ENCODE measurements around the gene ARHGEF10L.

ARHGEF10L gene

DNA sequence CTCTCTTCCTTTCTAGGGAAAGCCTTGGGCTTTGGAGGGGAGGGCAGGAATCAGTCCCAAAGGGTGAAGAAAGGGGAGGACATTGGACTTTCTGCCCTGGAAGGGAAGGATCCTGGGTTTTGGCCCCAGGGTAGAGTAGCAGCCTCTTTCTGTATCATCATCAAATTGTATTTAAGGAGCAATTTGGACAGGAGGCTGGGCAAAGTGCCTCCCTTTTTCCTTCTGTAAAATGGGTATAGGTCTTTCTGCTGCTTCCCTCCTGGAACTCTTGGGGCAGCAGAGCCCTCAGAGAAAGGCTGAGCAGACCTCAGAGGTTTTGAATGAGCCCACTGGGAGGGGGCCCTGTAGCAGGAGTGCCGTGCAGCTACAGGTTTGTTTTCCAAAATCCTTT lies 38.4 kb downstream of the ARHGEF10L start:
- H3K27ac ChIP-seq (ENCODE audit: extremely low read depth, low read depth, low read length): no peak overlapping the region
- H3K4me1 ChIP-seq (ENCODE audit: control insufficient read depth, insufficient read depth, low read length): no peaks in the 10 kb centered on the region
- H3K36me3 ChIP-seq (ENCODE audit: control insufficient read depth in 2 of 2, insufficient read depth in 1 of 2, low read length in 2 of 2): no peaks in the 10 kb centered on the region
- TF ChIP-seq, protein P1, sequence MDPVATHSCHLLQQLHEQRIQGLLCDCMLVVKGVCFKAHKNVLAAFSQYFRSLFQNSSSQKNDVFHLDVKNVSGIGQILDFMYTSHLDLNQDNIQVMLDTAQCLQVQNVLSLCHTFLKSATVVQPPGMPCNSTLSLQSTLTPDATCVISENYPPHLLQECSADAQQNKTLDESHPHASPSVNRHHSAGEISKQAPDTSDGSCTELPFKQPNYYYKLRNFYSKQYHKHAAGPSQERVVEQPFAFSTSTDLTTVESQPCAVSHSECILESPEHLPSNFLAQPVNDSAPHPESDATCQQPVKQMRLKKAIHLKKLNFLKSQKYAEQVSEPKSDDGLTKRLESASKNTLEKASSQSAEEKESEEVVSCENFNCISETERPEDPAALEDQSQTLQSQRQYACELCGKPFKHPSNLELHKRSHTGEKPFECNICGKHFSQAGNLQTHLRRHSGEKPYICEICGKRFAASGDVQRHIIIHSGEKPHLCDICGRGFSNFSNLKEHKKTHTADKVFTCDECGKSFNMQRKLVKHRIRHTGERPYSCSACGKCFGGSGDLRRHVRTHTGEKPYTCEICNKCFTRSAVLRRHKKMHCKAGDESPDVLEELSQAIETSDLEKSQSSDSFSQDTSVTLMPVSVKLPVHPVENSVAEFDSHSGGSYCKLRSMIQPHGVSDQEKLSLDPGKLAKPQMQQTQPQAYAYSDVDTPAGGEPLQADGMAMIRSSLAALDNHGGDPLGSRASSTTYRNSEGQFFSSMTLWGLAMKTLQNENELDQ (tag by site-specific recombination; IDR thresholded peaks at IDR 0.05; ENCODE audit: low read depth): no peak
- no peak for TF ChIP-seq ZSCAN23 (tag by site-specific recombination; IDR thresholded peaks at IDR 0.05)
- no peak for TF ChIP-seq ZNF248 (tag by site-specific recombination; IDR thresholded peaks at IDR 0.05)
- ChIA-PET CTCF (interaction anchor here (0.7 to 5.9 kb wide), 3 partner anchors 29 to 76 kb away, joined by 3 to 48 read pairs (median 6); no protein-coding TSS in a partner anchor), POLR2A (no interaction called here)
- H3K9me3 ChIP-seq (ENCODE audit: control insufficient read depth, insufficient read depth, low read depth, low read length): no peaks in the 10 kb centered on the region
- no peak overlapping the region for H3K4me3 ChIP-seq (ENCODE audit: low read depth, low read length)

DNA sequence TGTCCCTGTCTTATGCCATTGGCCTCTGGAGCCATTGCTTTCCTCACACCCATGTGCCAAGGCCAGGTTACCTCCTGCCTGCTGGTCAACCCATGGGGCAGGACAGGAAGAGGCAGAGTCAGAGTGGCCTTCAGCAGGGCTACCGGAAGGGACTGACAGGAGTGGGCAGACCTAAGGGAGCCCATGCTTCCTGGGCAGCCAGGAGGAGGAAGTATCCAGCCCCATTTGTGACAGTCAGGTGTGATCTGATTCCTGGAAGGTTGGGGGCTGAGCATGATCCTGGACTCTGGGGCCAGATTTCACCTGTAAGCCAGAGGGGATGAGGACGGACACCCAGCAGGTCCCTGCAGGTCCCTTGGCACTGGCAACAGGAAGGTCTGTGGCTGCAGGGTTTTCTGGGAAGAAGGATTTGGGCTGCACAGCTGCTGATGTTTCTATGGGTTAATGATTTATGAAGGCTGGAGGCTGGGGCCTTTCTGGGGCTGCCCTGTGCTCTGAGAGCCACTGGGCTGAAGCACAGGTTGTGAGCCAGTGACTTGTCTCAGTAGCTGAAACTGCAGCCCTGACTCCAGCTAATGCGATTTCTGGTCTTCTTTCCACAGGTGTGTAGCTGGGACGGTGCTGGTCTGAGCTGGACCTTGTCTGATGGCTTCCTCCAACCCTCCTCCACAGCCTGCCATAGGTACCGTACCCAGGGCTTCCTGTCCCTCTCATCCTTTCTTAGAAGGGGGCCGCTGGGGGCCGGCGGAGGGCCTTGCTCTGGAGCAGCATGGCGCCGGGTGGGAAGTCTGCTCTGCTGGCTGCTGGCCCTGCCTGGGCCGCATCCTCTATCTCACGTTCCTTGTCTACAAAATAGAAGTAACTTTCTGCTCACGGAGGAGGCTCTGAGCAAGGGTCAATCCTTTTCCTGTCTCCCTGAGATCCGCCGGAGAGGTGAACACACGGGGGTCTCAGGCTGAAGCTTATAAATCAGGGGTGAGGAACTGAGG lies 40.7 kb downstream of the ARHGEF10L start:
- ChIA-PET POLR2A (no interaction called here), CTCF (interaction anchor here (1.3 kb wide), 1 partner anchor 26 kb away, joined by 5 read pairs; no protein-coding TSS in a partner anchor)
- Histone ChIP-seq H3K4me3 (ENCODE audit: low read depth, low read length) (no peak overlapping the region), H3K9me3 (ENCODE audit: control insufficient read depth, insufficient read depth, low read depth, low read length) (no peaks in the 10 kb centered on the region), H3K27ac (ENCODE audit: extremely low read depth, low read depth, low read length) (no peak overlapping the region), H3K4me1 (ENCODE audit: control insufficient read depth, insufficient read depth, low read length) (no peaks in the 10 kb centered on the region), H3K36me3 (ENCODE audit: control insufficient read depth in 2 of 2, insufficient read depth in 1 of 2, low read length in 2 of 2) (no peaks in the 10 kb centered on the region)
- TF ChIP-seq, protein P2, sequence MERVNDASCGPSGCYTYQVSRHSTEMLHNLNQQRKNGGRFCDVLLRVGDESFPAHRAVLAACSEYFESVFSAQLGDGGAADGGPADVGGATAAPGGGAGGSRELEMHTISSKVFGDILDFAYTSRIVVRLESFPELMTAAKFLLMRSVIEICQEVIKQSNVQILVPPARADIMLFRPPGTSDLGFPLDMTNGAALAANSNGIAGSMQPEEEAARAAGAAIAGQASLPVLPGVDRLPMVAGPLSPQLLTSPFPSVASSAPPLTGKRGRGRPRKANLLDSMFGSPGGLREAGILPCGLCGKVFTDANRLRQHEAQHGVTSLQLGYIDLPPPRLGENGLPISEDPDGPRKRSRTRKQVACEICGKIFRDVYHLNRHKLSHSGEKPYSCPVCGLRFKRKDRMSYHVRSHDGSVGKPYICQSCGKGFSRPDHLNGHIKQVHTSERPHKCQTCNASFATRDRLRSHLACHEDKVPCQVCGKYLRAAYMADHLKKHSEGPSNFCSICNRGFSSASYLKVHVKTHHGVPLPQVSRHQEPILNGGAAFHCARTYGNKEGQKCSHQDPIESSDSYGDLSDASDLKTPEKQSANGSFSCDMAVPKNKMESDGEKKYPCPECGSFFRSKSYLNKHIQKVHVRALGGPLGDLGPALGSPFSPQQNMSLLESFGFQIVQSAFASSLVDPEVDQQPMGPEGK (tag by site-specific recombination; IDR thresholded peaks at IDR 0.05): no peak
- TF ChIP-seq ZNF837 (tag by site-specific recombination; IDR thresholded peaks at IDR 0.05) (no peak), ZNF121 (tag by site-specific recombination; IDR thresholded peaks at IDR 0.05) (no peak), ZIC2 (tag by site-specific recombination; IDR thresholded peaks at IDR 0.05) (0 out of 2 replicates have a peak, but pooled peaks have one; percentile 2)
- TF ChIP-seq, protein P3, sequence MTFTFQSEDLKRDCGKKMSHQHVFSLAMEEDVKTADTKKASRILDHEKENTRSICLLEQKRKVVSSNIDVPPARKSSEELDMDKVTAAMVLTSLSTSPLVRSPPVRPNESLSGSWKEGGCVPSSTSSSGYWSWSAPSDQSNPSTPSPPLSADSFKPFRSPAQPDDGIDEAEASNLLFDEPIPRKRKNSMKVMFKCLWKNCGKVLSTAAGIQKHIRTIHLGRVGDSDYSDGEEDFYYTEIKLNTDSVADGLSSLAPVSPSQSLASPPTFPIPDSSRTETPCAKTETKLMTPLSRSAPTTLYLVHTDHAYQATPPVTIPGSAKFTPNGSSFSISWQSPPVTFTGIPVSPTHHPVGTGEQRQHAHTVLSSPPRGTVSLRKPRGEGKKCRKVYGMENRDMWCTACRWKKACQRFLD (tag by site-specific recombination; IDR thresholded peaks at IDR 0.05): no peak
- TF ChIP-seq, protein P4, sequence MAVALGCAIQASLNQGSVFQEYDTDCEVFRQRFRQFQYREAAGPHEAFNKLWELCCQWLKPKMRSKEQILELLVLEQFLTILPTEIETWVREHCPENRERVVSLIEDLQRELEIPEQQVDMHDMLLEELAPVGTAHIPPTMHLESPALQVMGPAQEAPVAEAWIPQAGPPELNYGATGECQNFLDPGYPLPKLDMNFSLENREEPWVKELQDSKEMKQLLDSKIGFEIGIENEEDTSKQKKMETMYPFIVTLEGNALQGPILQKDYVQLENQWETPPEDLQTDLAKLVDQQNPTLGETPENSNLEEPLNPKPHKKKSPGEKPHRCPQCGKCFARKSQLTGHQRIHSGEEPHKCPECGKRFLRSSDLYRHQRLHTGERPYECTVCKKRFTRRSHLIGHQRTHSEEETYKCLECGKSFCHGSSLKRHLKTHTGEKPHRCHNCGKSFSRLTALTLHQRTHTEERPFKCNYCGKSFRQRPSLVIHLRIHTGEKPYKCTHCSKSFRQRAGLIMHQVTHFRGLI (tag by site-specific recombination; IDR thresholded peaks at IDR 0.05): no peak

DNA sequence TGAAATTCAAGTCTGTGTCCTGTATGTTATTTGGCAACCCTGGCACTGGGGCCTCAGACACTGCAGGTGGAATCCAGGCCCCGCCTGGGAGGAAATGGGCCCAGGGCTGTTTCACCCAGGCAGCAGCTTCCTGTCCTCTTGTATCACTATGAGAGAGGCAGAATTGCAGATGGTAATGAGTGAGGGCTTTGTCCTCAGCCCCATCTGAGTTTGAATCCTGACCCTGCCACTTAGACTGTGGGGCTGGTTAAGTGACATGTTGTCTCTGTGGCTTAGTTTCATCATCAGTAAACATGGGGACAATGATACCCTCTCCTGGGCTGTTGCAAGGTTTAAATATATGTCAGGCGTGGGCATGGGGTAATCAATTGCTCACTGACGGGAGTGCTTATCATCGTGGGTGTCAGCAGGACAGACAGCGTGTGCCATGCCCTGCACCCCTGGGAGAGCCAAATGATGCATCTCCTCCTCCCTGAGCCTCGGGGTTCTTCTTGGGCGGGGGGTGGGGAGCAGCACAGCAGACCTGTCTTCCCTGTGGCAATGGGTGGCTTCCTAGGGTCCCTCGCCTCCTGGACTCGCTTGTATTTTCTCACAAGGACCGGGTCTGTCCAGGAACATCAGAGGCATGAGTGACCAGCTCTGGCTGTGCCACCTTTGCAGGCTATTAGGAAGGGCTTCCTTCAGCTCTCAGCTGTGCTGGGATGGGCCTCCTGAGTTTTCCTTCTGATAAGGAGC lies 42.1 kb downstream of the ARHGEF10L start:
- Histone ChIP-seq H3K27ac (ENCODE audit: extremely low read depth, low read depth, low read length) (no peak overlapping the region), H3K4me3 (ENCODE audit: low read depth, low read length) (no peak overlapping the region), H3K36me3 (ENCODE audit: control insufficient read depth in 2 of 2, insufficient read depth in 1 of 2, low read length in 2 of 2) (no peaks in the 10 kb centered on the region), H3K4me1 (ENCODE audit: control insufficient read depth, insufficient read depth, low read length) (no peaks in the 10 kb centered on the region), H3K9me3 (ENCODE audit: control insufficient read depth, insufficient read depth, low read depth, low read length) (no peaks in the 10 kb centered on the region)
- no peak for TF ChIP-seq ZBTB8A (tag by site-specific recombination; IDR thresholded peaks at IDR 0.05)
- TF ChIP-seq ZNF776 (tag by site-specific recombination; IDR thresholded peaks at IDR 0.05; ENCODE audit: borderline replicate concordance): no peak
- peak; percentile 22; the same call in 1 of the 2 replicates for TF ChIP-seq ZFHX2 (tag by site-specific recombination; conservative IDR thresholded peaks at IDR 0.05)
- peak; percentile 45 for TF ChIP-seq ZIC2 (tag by site-specific recombination; IDR thresholded peaks at IDR 0.05)
- no peak for TF ChIP-seq ZFP41 (tag by site-specific recombination; IDR thresholded peaks at IDR 0.05; ENCODE audit: borderline replicate concordance)
- no peak for TF ChIP-seq ZNF341 (tag by site-specific recombination; IDR thresholded peaks at IDR 0.05; ENCODE audit: low read depth)
- peak; percentile 39; the same call in 1 of the 2 replicates for TF ChIP-seq ZNF660 (tag by site-specific recombination; IDR thresholded peaks at IDR 0.05)
- TF ChIP-seq ZNF623 (tag by site-specific recombination; IDR thresholded peaks at IDR 0.05): no peak
- POLR2A ChIA-PET: no interaction called here
- CTCF ChIA-PET: interaction anchor here (1.4 to 1.8 kb wide), 3 partner anchors 9 to 79 kb away, joined by 3 to 4 read pairs (median 3); no protein-coding TSS in a partner anchor
